GM18520 (cell line): Measurements from ENCODE around the gene LNX1.

Experiments used
- ATAC-seq: cut with Tn5 transposase; IDR thresholded peaks from one replicate; pipeline ENCODE4 v1.9.1; 2021; ENCODE audit not compliant: unreplicated experiment

The LNX1 gene

DNA sequence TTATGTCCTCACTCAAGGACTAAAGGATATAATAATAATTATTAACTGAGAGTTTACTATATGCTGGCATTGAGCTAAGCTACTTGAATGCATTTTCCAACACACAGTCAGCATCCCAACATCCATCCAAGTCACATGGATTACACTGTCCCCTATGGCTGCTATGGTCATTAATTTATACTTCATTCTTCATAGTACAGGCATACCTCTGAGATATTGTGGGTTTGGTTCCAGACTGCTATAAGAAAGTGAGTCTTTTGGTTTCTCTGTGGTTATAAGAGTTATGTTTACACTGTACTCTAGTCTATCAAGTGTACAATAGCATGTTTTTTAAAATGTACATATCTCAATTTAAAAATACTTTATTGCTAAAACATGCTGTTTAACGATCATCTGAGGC, 89.2 kb downstream of the LNX1 start:
- no peak for ATAC-seq

- no peak for ATAC-seq
These were observed 89.7 kb downstream of the LNX1 start for GRCh38 chr4:53501561-53501960.

GRCh38 chr4:53500546-53500945, 90.7 kb downstream of the LNX1 start:
- no peak for ATAC-seq

- no peak for ATAC-seq
These were observed 91.5 kb downstream of the LNX1 start for GRCh38 chr4:53499791-53500190.

DNA sequence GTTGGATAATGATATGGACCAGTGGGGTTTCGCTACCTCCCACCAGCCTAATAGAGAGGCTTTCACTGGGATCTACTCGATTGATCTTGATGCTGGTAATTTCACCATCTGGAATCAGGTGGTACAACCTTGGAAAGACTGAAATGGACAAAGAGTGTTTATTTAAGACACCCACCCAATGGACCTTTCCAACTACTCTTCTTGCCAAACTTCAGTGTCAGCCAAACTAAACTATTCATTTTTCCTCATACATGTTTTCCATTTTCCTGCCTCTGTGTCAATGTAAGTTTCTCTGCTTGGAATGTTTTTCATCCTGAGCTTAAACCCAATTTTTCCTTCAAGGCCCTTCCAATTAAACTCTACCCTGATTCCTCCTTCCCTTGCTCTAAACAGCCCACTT, 92.6 kb downstream of the LNX1 start:
- no peak for ATAC-seq

- no peak for ATAC-seq
These were observed 93.6 kb downstream of the LNX1 start for GRCh38 chr4:53497487-53498244.

DNA sequence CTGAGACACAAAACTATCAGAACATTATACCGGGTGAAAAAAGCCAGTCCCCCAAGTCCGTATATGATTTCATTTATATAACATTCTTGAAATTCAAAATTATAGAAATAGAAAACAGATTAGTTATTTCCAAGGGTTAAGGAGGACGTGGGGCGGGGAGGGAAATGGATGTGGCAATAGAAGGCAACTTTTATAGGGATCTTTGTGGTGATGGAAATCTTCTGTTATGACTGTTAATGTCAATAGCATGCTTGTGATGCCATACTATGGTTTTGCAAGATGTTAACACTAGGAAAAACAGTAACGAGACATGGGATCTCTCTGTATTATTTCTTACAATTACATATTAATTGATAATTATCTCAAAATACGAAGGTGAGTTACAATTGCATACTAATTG, 96.4 kb downstream of the LNX1 start:
- ATAC-seq, result no peak

DNA sequence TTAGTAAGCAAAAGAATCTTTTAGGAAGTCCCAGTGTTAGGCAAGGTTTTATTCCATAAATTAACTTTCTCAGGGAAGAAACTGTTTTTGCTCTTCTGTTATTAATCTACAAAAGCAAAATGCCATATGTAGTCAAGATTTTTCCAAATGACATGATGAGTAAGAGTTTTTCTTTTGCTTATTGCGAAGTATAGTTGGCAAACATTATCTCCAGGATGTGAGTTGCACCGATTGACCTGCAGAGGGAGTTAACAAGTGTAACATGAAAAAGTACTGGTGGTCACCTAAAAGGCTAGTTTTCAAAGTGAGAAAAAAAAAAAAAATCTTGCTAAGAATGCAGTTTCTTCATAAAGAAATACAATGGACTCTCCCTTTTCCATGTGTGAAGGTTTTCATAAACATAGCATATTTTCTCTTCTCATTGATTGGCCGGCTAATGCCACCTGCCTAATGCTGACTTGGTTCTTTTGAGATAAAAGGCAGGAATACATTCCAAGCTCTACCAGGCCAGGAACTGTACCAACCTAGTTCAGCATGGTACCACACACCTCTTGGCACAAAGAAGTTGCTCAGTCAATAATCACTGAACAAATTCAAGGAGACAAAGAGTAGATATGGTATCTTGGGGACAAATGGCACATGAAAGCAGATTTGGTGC, 100.2 kb downstream of the LNX1 start:
- no peak for ATAC-seq

DNA sequence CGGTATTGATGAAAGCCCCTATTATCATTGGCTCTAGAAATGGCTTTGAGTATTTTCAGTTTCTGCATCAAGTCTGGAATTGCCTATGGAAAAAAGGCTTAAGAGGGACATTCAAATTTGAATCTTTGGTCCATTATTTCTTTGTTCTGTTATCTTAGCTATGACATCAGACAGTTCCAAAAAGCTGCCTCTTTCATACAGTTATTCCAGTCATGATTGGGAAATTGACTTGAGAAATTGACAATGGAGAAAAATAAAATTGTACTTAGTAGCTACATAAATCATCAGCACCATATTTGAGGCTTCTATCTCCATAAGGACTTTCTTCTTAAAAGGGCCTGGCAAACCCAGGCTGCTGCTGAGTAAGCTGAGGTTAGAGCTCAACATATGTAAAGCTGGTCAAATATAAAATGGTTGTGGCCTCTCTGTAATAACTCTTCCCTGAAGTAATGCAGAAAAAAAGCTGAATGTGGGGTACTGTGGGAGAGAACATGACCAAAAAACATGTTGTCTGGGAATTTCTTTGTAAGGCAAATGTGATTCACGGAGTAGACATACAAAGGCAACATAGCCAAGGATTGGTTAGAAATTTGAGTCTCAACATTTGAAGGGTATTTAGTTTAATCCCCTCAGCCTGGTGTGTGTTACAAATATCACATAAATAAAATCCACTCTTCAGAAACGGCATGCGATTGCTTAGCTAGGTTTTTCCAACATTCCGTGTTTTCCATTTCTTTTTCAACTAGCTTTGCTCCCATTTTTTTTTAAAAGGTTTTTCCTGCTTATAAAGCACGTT, 100.9 kb downstream of the LNX1 start:
- ATAC-seq, result no peak

DNA sequence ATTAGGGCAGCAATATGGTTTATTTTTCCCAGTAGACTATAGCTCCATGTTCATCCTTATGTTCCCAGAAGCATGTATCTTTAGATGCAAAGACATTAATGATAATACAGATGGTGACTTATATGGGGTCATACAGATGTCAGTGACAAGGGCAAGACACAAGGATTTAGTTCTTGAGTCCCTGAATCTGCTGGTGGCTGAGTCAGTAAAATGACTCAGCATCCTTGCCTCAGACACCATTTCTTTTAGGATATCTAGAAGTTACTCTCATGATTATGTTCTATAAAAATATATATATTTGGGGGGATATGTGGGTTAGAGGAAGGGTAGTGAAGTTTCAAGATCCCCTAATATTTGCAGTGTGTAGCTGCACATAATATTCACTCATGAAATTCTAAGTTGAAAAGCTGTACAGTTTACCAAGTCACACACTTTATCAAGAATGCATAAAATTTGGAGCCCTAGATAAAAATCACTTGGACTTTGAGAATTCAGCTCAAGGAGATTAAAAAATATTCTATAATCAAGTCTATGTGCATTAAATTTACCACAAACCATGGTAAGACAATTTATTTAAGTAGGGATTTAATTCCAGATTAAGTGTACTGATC, 101.9 kb downstream of the LNX1 start:
- no peak for ATAC-seq

DNA sequence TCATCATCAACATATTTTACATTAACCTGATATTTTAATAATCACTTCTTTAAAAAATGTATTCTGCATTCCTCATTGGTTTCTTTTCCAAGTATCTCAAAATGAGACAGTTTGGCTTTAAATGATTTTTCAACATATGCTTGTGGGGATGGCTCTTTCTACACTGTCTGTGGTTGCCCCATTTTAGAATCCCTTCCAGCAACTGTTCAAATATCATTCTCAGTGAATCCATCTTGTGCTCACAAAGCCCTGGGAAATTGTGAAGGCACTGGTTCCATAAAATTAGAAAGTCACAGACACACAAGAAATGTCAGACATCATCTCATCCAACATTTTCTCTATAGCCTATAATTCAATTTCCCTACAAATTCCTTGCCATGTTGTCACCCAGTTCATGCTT, 103.5 kb downstream of the LNX1 start:
- ATAC-seq, result no peak

DNA sequence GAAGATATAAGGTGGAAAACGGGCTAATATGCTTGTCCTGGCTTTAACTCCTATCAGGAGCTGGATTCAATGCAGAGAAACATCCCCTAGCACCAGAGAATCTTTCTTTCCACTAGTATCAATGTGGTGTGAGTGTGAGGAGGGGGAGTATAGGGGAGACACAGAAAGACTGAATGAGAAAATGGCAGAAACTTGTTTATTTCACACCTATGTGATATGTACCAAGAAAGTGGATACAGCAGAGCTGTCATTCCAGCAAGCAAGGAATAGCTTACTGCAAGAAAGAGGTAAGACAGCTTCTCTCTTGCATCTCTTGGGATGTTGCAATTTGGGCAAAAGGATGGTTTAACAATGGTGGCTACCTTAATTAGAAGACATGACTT, 105.6 kb downstream of the LNX1 start:
- ATAC-seq, result no peak

DNA sequence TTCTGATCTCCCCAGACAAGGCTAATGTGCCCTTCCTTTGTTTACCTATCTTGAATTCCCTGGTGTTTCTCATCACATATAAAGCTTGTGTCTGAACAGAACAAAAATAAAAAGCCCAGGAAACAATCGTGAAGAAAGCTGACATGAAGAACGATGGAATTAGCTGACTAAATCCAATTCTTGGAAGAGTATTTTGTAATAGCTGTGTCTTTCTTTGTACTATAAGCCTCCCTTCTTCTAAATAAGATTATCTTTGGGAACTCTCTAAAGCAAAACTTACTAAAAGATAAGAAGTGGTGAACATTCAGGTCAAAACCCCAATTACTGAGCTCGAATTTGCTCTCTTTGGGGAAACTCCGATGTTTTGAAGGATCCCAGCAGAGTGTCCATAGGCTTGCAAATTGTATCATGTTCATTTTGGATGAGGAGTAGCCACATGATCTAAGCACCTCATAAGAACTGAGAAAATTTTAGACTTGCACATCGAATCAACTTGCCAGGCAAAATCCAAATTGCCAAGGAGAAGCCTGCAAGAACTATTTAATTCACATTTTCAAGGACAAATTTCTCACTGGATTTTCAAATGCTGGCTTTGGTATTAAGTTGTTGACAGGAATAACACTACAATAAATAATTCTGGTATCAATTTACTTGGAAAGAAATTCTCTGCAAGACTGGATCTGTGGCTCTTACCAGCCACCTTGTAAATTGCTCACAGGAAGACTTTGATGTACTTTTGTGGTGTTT, 106.2 kb downstream of the LNX1 start:
- ATAC-seq, result no peak

DNA sequence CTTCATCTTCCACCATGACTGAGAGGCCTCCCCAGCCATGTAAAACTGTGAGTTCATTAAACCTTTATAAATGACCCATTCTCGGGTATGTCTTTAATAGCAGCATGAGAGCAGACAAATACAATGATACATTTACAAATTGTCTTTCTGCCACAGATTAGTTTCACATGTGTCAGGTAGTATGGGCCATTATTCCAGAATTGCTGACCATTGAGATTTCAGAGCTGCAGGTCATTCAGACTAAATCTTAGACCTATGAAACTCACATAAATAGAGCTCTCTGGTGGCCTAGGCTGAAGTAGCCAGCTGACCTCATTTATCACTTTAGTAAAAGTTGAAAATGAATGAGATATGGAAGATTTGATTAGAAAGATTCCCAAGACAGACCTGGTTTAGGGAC, 108.0 kb downstream of the LNX1 start:
- ATAC-seq, result no peak

DNA sequence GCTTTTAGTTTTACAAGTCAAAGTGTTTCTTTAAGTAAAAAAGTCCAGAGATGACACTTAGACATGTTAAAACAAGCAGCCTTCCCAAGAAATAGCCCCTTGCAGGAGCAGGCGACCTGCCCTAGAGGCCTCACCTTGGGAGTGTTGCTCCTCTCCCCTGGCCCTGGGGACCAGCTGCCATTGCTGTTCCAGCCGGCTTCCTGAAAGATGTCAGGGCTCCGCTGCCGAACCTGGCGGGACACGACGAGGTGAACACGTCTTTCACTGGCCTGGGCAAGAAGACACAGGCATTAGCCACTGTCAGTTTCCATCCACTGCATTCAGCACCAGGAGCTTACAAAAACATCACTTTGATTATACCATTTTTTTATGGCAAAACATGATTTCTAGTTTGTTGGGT, 109.7 kb downstream of the LNX1 start:
- no peak for ATAC-seq

DNA sequence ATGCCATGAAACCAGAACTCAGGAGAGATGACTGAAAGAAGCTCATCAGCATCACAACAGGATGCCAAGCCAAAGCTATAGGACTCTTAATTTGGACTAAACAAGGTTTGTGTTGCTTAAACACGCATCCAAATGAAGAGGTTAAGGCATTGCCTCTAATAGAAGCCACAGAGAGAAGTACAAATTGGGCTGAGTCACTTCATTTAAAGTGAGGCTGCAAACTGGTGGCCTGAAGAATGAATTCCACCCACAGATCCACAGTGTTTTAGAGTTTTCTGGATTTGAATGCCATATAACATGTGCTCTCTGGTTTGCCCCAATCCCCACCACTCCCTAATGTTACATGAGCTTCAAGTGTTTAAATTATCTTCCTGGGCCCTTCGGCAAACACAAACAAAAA, 110.4 kb downstream of the LNX1 start:
- no peak for ATAC-seq

DNA sequence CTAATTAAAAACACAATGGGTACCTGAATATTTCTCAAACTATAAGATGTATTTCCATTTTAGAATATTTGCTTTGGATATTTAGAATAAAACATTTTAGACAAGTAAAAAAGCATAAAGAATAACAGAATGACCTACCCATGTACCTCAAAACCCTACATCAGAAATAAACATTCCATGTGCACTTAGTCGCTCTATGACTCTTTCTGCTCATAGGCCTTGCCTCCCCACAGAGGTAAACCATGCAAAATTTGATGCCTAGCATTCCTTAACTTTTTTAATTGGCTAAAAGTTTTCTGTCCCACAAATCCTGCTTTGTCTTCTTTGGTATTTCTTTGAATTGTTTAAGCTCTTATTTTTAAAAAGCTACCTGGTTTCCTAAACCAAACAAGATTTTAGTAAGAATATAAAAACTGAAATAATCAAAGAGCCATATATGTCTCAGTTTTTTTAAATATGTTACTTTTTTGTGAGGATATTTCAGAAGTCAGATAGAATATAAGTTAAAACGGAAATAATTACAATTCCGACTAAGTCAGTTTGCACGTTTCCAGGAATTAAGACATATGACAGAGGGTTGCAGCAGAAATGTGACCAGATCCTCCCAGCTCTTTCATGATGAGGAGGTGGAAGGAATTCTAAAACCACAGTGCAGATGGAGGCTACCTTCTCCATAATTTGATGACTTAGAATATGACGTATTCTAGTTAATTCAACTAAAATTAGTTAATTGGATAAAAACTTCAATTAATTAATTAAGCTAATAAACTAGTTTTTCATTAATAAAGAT, 111.4 kb downstream of the LNX1 start:
- no peak for ATAC-seq

GRCh38 chr4:53478671-53479456, 112.4 kb downstream of the LNX1 start:
- ATAC-seq, result no peak

GRCh38 chr4:53477636-53478035, 113.7 kb downstream of the LNX1 start:
- no peak for ATAC-seq
